HG03060 (cell line): ENCODE data around the gene OR10A5.
"Not testable (repeated sequence)": the region's sequence is repeated elsewhere in the genome, so short reads cannot be mapped to it uniquely, and the experiment has no call there.

ENCODE experiments used
- ATAC-seq: cut with Tn5 transposase; IDR thresholded peaks from one replicate; pipeline ENCODE4 v1.9.1; 2021; ENCODE audit warnings: low read depth, moderate number of reproducible peaks; ENCODE audit not compliant: unreplicated experiment

The OR10A5 gene

GRCh38 chr11:6871278-6871677 is 25.8 kb downstream of the OR10A5 start:
- ATAC-seq = no peak

- no peak for ATAC-seq
Measured at GRCh38 chr11:6875761-6876160, 30.3 kb downstream of the OR10A5 start.

GRCh38 chr11:6876325-6876724 is 30.8 kb downstream of the OR10A5 start, which contains the start of gene OR10A4:
OR10A4 (plus strand) TSS chr11:6876625; CDS start chr11:6876648, 23 bp downstream.
- ATAC-seq = no peak

GRCh38 chr11:6876914-6877313 is 31.4 kb downstream of the OR10A5 start:
- ATAC-seq = no peak

GRCh38 chr11:6882751-6883150 is 37.3 kb downstream of the OR10A5 start:
- ATAC-seq = no peak

GRCh38 chr11:6887711-6888110 is 42.2 kb downstream of the OR10A5 start:
- ATAC-seq = not testable (repeated sequence)

GRCh38 chr11:6888830-6889229 is 43.3 kb downstream of the OR10A5 start:
- ATAC-seq = no peak

GRCh38 chr11:6889835-6890234 is 44.4 kb downstream of the OR10A5 start:
- no peak for ATAC-seq

GRCh38 chr11:6892400-6892799 is 46.9 kb downstream of the OR10A5 start, which contains the start of gene OR2D2:
OR2D2 (minus strand) TSS chr11:6892500; CDS start chr11:6892500, 0 bp downstream.
- ATAC-seq = no peak

GRCh38 chr11:6894097-6894496 is 48.6 kb downstream of the OR10A5 start:
- no peak for ATAC-seq

- peak; percentile 84 for ATAC-seq
Measured at GRCh38 chr11:6895010-6895409, 49.5 kb downstream of the OR10A5 start.
